Stimulated activated CD8-positive, alpha-beta memory T cell treated with anti-CD3 and anti-CD28 coated beads, Interleukin-15, amount 100 ng/mL, for 4 hours (primary cell): ENCODE measurements around the gene TCEAL8.
A peak's percentile ranks its signal among the peaks of the same experiment; 100 is the strongest.
"Not testable (repeated sequence)": the region's sequence is repeated elsewhere in the genome, so short reads cannot be mapped to it uniquely, and the experiment has no call there.

Experiments
- DNase-seq, 2 donors: peaks; one replicate each; pipeline ENCODE4 v3.0.0-alpha.2; 2020; ENCODE audit warnings: low read depth in 2 of 2

The TCEAL8 gene, protein sequence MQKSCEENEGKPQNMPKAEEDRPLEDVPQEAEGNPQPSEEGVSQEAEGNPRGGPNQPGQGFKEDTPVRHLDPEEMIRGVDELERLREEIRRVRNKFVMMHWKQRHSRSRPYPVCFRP

DNA sequence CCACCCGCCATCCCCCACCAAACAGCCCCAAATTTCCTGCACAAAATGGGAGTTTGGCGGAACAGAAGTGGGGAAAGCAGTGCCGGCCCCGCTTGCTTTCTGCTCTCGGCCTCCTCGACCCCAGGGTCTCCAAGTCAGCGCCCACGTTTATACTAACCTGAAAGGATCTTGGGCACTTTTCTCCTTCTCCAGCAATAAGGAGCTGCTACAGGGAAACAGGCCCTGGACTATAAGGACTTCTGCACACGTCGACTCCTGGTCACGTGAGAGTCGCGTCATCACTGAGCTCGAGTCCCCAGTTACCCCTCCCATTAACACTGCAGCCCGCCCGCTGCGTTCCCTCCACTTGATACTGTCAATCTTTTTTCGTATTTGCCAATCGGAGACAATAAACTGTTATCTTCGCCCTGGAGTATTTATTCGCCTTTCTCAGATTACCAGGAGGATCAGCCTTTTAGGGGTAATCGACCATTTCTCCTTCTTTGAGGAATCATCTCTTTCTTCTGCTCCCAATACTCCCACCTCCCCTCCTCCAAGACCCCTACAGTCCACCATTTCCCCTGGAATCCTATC lies at the start of gene TCEAL8:
TSS of gene TCEAL8 (minus strand) at position 235 of the 573 bp plus-strand sequence. CDS start 1,176 bp downstream, outside the sequence.
- peak; percentile 14 to 15 for DNase-seq

GRCh38 chrX:103304705-103305104 lies 49.8 kb upstream of the TCEAL8 start:
- no peak for DNase-seq

DNA sequence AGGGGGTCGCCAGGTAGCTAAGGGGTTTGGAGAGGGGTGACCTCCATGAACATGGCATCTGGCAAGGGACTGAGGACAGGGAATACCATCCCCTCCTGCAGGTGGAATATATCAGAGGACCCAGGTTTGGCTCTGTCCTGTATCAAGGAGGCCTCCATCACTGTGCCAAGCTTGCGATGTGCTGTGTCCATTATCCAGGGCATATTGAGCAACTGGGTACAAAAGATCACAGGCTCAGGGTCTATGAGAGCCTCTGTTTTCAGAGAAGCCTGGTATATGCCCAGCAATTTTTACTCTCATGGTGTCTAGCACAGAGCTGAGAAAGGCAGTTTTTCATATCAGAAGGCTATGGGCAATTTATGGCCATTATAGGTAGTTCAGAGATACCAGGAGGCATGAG lies 38.2 kb upstream of the TCEAL8 start:
- no peak for DNase-seq

- DNase-seq, result no peak
Measured at GRCh38 chrX:103279624-103280023, 24.7 kb upstream of the TCEAL8 start.

GRCh38 chrX:103276581-103277002 lies 21.6 kb upstream of the TCEAL8 start, which contains the start of gene TCEAL5:
Gene TCEAL5, minus strand, starts transcription at chrX:103276750. Its CDS starts 2,187 bp downstream, at chrX:103274563.
- DNase-seq, result no peak

DNA sequence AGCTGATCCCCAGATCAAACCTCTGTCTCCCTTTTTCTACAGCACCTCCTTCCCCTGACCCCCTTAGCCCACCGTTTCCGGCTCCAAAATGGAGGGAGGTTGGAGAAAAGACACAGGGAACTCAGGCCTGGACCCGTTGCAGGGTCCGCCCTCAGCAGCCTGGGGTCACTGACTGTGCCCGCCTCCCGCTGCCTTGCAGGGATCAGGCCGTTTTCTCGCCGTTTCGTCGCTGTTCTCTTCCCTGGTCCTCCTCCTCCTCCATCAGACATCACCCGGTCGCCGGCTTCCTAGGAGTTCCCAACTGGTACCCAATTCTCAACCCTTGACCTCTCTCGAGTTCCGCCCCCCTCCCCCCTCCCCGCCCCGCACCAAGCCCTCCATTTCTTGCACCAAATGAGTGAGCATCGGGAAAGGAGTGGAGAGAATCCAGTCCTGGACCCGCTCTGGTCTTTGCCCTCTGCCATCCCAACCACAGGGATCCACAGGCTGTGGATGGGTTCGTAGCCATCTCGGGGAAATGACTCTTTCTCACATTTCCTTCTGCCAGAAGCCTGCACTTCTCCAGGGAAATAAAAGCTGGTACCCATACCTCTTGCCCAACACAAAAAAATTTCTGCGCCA lies 21.1 kb upstream of the TCEAL8 start:
- DNase-seq, result no peak

DNA sequence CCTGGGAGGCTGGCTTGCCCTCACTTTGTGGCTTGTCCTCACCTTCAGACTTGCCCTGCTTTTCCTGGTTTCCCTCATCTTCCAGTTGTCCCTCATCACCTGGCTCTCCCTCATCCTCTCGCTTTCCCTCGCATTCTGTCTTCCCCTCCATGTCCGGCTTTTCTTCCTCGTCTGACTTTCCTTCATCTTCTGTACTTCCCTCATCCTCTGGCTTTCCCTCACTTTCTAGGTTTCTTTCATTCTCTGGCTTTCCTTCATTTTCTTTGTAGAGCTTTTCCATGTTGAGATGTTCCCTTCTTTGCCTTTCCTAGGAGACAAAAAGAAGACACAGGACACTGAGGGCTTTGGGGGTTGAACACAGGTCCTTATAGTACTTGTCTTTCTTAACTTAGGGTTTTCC lies 19.3 kb upstream of the TCEAL8 start:
- DNase-seq, result no peak

GRCh38 chrX:103258275-103258674 lies 3.3 kb upstream of the TCEAL8 start:
- no peak for DNase-seq

- DNase-seq, result no peak
Measured at GRCh38 chrX:103256651-103257050, 1.7 kb upstream of the TCEAL8 start.

DNA sequence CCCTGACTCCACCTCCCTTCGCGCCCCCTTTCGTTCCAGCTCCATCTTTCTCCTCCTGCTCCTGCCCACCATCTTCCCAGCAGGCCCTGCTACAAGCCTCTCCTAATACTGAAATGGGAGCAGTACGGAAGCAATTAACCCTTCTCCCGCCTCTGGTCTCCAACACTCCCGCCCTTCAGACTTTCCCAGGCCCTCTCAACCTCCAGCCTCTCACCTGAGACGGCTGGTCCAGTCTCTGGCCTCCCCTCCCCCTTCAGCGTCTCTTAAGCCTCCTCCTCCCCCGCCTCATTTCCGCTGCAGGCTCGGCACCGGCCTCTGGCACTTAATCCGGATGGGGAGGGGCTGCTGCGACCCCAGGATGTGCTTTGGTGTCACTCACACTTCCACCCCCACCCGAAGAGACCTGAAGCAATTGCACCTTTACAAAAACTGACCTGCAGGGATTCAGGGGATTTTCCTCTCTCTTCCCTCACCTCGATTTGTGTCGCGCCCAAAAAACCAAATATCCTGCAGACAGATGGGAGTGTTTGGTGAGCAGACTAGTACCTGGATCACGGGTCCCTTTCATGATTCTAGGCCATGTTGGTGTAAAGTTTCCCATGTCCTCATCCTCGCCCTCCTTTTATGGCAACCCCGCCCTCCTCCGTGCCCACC lies 657 bp downstream of the TCEAL8 start:
- DNase-seq, result no peak

- DNase-seq, result no peak
Measured at GRCh38 chrX:103253608-103254007, 1.3 kb downstream of the TCEAL8 start.

- no peak for DNase-seq
Measured at GRCh38 chrX:103250977-103251376, 4.0 kb downstream of the TCEAL8 start.

GRCh38 chrX:103249805-103250204 lies 5.2 kb downstream of the TCEAL8 start:
- DNase-seq, result no peak

- no peak for DNase-seq
Measured at GRCh38 chrX:103248553-103248952, 6.4 kb downstream of the TCEAL8 start.

DNA sequence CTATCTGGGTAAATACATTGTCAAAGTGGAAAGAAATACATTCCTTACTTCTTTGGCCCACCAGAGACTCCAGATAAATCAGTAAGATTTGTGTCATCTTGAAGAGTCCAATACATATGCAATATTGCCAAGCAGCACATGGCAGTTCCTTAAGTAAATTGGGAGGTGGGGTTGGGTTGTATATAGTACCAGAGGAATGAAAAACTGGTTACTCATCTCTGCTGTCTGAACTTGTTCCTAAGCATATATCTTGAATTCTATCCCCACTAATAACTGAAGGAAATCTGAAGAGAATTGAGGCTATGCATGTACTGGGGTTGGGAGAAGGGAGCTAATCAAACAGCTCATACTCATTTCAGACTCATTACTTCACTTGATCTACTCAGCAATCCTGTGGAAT lies 14.8 kb downstream of the TCEAL8 start:
- DNase-seq, result no peak

DNA sequence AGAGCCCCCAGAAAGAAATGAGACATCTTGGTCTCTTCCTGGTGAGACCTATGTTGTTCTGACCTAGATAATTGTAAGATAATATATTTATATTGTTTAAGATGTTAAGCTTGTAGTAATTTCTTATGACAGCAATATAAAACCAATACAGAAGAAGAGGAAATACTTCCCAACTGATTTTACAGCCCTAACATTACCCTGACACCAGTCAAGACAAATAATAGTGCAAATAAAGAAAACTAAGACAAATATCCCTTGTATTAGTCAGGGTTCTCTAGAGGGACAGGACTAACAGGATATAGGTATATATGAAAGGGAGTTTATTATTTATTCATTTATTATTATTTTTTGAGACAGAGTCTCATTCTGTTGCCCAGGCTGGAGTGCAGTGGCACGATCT lies 18.7 kb downstream of the TCEAL8 start:
- no peak for DNase-seq

DNA sequence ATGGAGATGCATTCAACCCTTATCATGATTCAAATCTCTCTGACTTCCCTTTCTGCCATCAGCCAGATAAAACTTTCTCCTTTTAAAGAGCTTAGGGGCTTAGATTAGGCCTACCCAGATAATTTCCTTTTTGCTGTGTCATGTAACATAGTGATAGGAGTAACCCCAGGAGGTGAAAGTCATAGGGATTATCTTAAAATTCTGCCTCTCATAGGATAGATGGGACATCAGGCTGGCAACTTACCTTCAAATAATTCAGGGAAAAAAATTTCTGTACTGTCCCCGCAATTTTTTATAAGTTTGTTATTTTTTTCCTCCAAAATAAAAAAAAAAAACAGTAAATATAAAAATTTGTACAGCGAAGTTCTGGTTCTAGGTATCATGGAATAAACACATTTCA lies 19.3 kb downstream of the TCEAL8 start:
- DNase-seq, result not testable (repeated sequence)

GRCh38 chrX:103234869-103235268 lies 20.1 kb downstream of the TCEAL8 start:
- no peak for DNase-seq

GRCh38 chrX:103233263-103233662 lies 21.7 kb downstream of the TCEAL8 start:
- DNase-seq, result no peak

- not testable (repeated sequence) for DNase-seq
Measured at GRCh38 chrX:103225918-103226317, 29.0 kb downstream of the TCEAL8 start.

DNA sequence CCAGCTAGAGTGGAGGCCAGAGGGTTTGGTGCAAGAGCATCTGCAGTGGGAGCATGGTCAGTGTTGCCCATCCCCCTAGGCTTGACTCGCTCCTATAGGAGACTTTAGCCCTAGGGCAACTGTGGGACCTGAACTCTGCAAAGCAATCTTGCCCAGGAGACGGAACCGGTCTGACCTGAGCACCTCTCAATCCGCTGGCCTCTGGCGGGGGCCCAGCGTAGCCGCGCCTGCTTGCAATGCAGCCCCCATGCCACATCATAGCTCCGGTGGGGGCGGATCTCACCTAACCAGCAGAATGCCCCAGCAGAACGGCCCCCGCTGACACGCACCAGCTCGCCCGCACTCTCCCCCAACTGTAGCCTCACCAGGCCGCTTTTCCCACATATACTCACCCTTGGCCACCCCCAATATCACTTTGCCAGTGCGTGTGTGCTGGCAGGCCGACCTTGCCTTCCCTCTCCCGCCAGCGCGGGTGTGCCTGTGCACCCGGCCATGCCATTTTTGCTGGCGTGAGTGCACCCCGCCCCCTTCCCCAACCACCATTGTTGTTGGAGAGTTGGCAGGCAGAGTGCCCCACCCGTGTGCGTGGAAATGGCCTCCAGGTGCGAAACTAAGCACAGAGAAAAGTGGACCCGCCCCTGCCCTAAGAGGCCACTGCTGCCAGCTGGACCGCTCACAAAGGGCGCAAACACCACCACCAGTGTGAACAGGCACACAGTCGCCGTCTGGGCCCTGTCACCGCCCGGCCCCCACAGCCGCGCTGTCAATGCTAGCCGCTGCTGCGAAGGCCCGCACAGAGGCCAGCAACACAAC lies 34.2 kb downstream of the TCEAL8 start:
- no peak for DNase-seq

DNA sequence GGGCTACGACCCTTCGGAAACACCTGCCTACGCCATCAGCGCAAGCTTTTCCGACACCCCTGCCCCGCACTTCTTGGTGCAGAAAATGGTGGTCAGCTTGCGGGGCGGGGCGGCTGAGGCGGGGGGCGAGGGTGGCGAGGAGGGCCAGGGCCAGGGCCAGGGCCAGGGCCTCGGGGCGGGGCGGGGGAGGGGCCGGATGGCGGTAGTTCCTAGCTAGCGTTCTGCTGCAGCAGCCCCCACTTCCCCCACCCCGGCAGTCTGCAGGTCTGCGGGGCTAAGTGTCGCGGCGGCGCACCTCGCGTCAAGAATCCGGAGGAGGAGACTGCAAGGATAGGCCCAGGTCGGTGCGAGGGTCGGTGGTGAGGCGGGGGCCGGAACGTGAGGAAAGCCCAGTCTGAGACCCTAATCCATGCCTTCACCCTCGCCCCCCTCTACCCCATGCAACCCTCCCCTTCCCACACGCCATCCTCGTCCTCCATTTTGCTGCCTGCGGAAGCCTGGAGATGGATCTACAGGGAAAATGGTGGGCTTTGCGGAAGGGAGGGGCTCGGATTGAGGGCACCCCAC lies 39.4 kb downstream of the TCEAL8 start:
- no peak for DNase-seq
